Ovary (tissue), 3 donors: Measurements from ENCODE around the gene UCKL1.

Experiments used
- CTCF ChIP-seq, 3 donors: fragments of 450-650 bp in 2 of 3; fragments of 200-600 bp in 1 of 3; IDR thresholded peaks; one replicate each; pipeline versions ENCODE4 v1.5.1 to v1.8.0; 2016 to 2022; ENCODE audit warnings: antibody characterized with exemption in 3 of 3, mild to moderate bottlenecking in 1 of 3
- EP300 ChIP-seq: sonication (generic); formaldehyde crosslinking; IDR thresholded peaks from one replicate; pipeline ENCODE4 v1.6.1; 2017; ENCODE audit warnings: antibody characterized with exemption
- POLR2A ChIP-seq: fragments of 450-650 bp; IDR thresholded peaks from one replicate; pipeline ENCODE4 v1.6.1; 2017; ENCODE audit warnings: antibody characterized with exemption, mild to moderate bottlenecking, moderate library complexity
- donor health status: DM: no; HTN: no; CAD: no.

- TF ChIP-seq CTCF (IDR thresholded peaks at IDR 0.05) (no peak), EP300 (no peak), POLR2A (no peak)
Observed at GRCh38 chr20:63942969-63943807, 13.0 kb downstream of the UCKL1 start.
